Sigmoid colon (tissue), 7 donors: ENCODE results near the gene PABPN1. TPM values are rescaled to one million over a fixed set of nuclear protein-coding genes. Genes with fewer than 3 reads are reported as not detected.
"Not testable (repeated sequence)": the region's sequence is repeated elsewhere in the genome, so short reads cannot be mapped to it uniquely, and the experiment has no call there.

ENCODE experiments used
- DNase-seq: peaks from one replicate; pipeline ENCODE4 v3.0.0-alpha.2; 2019
- H3K27ac ChIP-seq, 4 donors: fragments of 200-600 bp; sonication (generic); one replicate each; pipeline ENCODE4 v1.5.1; 2016 to 2019; ENCODE audit warnings: mild to moderate bottlenecking in 1 of 4
- H3K27me3 ChIP-seq, 3 donors: fragments of 200-600 bp; sonication (generic); one replicate each; pipeline ENCODE4 v1.5.1; 2019; ENCODE audit warnings: mild to moderate bottlenecking in 1 of 3
- H3K36me3 ChIP-seq, 4 donors: fragments of 200-600 bp; sonication (generic); one replicate each; pipeline ENCODE4 v1.5.1; 2016 to 2019
- H3K4me1 ChIP-seq, 4 donors: fragments of 200-600 bp; sonication (generic); one replicate each; pipeline ENCODE4 v1.5.1; 2017 to 2019
- H3K4me3 ChIP-seq, 4 donors: fragments of 200-600 bp; sonication (generic); one replicate each; pipeline ENCODE4 v1.5.1; 2017 to 2019; ENCODE audit warnings: mild to moderate bottlenecking in 2 of 4, moderate library complexity in 1 of 4
- H3K9me3 ChIP-seq, 4 donors: fragments of 200-600 bp in 3 of 4; sonication (generic) in 3 of 4; one replicate each; pipeline versions ENCODE4 v1.5.1 to v1.6.1; 2013 to 2019
- CTCF ChIP-seq, 4 experiments: fragments of 450-650 bp in 3 of 4; fragments of 200-600 bp in 1 of 4; IDR thresholded peaks; one replicate each; pipeline ENCODE4 v1.5.1; 2016 to 2019; ENCODE audit warnings: antibody characterized with exemption in 4 of 4, mild to moderate bottlenecking in 3 of 4, moderate library complexity in 2 of 4
- EP300 ChIP-seq, 4 donors: sonication (generic); formaldehyde crosslinking; IDR thresholded peaks; one replicate each; pipeline ENCODE4 v1.6.1; 2017; ENCODE audit warnings: antibody characterized with exemption in 4 of 4
- POLR2A ChIP-seq, 2 donors: fragments of 450-650 bp; IDR thresholded peaks; one replicate each; pipeline ENCODE4 v1.6.1; 2016; ENCODE audit warnings: antibody characterized with exemption in 2 of 2, mild to moderate bottlenecking in 2 of 2, moderate library complexity in 2 of 2
- POLR2AphosphoS5 ChIP-seq, 4 donors: sonication (generic); formaldehyde crosslinking; IDR thresholded peaks; one replicate each; pipeline ENCODE4 v1.6.1; 2017; ENCODE audit warnings: antibody characterized with exemption in 4 of 4
- WGBS, 2 donors: extraction: QIAGEN DNeasy Blood & Tissue Kit; methylation state at CpG; one replicate each; pipeline ENCODE4 v1.1.7; 2013; 5-methylcytosine and 5-hydroxymethylcytosine counted together
- intact Hi-C: fragments of 100-400 bp; cut with DNase I; formaldehyde crosslinking; loops from one replicate; pipeline ENCODE4 v1.15.1; 2023
- polyA plus RNA-seq, 3 donors: library from polyadenylated mRNA; stranded (reverse); fragments of 200-250 nt; gene quantifications; one replicate each; pipeline ENCODE4 v1.2.3, GENCODE V29; 2013
- total RNA-seq, 4 donors: library from RNA; depleted of rRNA; stranded (reverse); fragments of >200 nt; gene quantifications; one replicate each; pipeline ENCODE4 v1.1.0, GENCODE V29; 2016
- donor health status: healthy with polysubstance abuse.
- donor health status: Bipolar disorder and iron deficiency.
- donor health status: healthy.

PABPN1 gene
- total and polyA plus RNA-seq, 7 donors: 38.3 to 137 (median 69.1) TPM

DNA sequence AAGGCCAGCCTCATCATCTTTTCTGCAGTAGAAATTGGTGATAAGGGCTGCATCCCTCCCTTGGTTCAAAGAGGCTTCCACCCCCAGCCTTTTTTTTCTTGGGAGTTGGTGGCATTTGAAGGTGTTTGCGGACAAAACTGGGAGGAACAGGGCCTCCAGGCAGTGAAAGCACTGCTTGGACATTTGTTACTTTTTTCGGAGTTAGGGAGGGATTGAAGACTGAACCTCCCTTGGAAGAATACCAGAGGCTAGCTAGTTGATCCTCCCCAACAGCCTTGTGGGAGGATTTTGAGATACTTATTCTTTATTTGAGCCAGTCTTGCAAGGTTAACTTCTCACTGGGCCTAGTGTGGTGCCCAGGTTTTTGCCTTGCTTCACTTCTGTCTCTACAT is 3.2 kb downstream of the PABPN1 start:
- 82 to 87% methylated on average over 2 of the region's 2 CpGs for WGBS, 2 donors
- Histone ChIP-seq H3K36me3 (peaks cover 17 to 32% (median 19%) of the 10 kb centered on the region in 4 donors), H3K4me3 (no peak overlapping the region), H3K27ac (no peak overlapping the region), H3K27me3 (no peaks in the 10 kb centered on the region), H3K4me1 (peaks cover 0 to 32% (median 23%) of the 10 kb centered on the region in 4 donors), H3K9me3 (no peaks in the 10 kb centered on the region)
- DNase-seq: no peak
- intact Hi-C loops: loop anchor here (10.0 kb wide), 1 partner anchor 230 kb away; the partner anchor contains the start of genes THTPA and ZFHX2
- TF ChIP-seq EP300 (IDR thresholded peaks at IDR 0.05) (no peak), CTCF (IDR thresholded peaks at IDR 0.05) (no peak), POLR2AphosphoS5 (IDR thresholded peaks at IDR 0.05) (no peak), POLR2A (IDR thresholded peaks at IDR 0.05) (no peak)

- no peak for DNase-seq
- Histone ChIP-seq H3K9me3 (no peaks in the 10 kb centered on the region), H3K36me3 (peaks cover 17 to 32% (median 19%) of the 10 kb centered on the region in 4 donors), H3K27ac (no peak overlapping the region), H3K4me3 (no peak overlapping the region), H3K4me1 (peaks cover 0 to 32% (median 23%) of the 10 kb centered on the region in 4 donors), H3K27me3 (no peaks in the 10 kb centered on the region)
- intact Hi-C loops: loop anchor here (5.0 to 10.0 kb wide), 2 partner anchors 142 to 230 kb away; partner anchors contain the start of genes NGDN, THTPA and ZFHX2
- WGBS, 2 donors: 87 to 93% methylated on average over 7 of the region's 7 CpGs
- TF ChIP-seq EP300 (IDR thresholded peaks at IDR 0.05): no peak
- TF ChIP-seq POLR2AphosphoS5 (IDR thresholded peaks at IDR 0.05): no peak
- TF ChIP-seq CTCF (IDR thresholded peaks at IDR 0.05): no peak
- no peak for TF ChIP-seq POLR2A (IDR thresholded peaks at IDR 0.05)
These were observed 3.7 kb downstream of the PABPN1 start for GRCh38 chr14:23324993-23325392.

DNA sequence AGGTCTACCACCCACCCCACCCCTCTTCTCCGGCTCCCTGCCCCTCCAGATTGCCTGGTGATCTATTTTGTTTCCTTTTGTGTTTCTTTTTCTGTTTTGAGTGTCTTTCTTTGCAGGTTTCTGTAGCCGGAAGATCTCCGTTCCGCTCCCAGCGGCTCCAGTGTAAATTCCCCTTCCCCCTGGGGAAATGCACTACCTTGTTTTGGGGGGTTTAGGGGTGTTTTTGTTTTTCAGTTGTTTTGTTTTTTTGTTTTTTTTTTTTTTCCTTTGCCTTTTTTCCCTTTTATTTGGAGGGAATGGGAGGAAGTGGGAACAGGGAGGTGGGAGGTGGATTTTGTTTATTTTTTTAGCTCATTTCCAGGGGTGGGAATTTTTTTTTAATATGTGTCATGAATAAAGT is 4.5 kb downstream of the PABPN1 start:
- H3K9me3 ChIP-seq, DNase-seq, H3K27ac ChIP-seq, H3K4me3 ChIP-seq, H3K27me3 ChIP-seq: not testable (repeated sequence)
- WGBS, 2 donors: 95 to 96% methylated on average over 5 of the region's 5 CpGs
- Histone ChIP-seq H3K36me3 (peaks cover 17 to 32% (median 19%) of the 10 kb centered on the region in 4 donors), H3K4me1 (peaks cover 0 to 25% (median 17%) of the 10 kb centered on the region in 4 donors)
- intact Hi-C loops: loop anchor here (5.0 to 10.0 kb wide), 2 partner anchors 142 to 229 kb away; partner anchors contain the start of genes NGDN, THTPA and ZFHX2

GRCh38 chr14:23326491-23327332 is 5.5 kb downstream of the PABPN1 start:
- DNase-seq: no peak
- 78 to 86% methylated on average over 13 of the region's 13 CpGs for WGBS, 2 donors
- Histone ChIP-seq H3K4me3 (no peak overlapping the region), H3K9me3 (no peaks in the 10 kb centered on the region), H3K36me3 (peaks cover 17 to 32% (median 19%) of the 10 kb centered on the region in 4 donors), H3K27me3 (no peaks in the 10 kb centered on the region), H3K4me1 (peaks cover 0 to 25% (median 17%) of the 10 kb centered on the region in 4 donors), H3K27ac (no peak overlapping the region)
- intact Hi-C loops: loop anchor here (5.0 to 10.0 kb wide), 2 partner anchors 141 to 228 kb away; partner anchors contain the start of genes NGDN, THTPA and ZFHX2
- TF ChIP-seq EP300 (IDR thresholded peaks at IDR 0.05) (no peak), POLR2A (IDR thresholded peaks at IDR 0.05) (no peak)

DNA sequence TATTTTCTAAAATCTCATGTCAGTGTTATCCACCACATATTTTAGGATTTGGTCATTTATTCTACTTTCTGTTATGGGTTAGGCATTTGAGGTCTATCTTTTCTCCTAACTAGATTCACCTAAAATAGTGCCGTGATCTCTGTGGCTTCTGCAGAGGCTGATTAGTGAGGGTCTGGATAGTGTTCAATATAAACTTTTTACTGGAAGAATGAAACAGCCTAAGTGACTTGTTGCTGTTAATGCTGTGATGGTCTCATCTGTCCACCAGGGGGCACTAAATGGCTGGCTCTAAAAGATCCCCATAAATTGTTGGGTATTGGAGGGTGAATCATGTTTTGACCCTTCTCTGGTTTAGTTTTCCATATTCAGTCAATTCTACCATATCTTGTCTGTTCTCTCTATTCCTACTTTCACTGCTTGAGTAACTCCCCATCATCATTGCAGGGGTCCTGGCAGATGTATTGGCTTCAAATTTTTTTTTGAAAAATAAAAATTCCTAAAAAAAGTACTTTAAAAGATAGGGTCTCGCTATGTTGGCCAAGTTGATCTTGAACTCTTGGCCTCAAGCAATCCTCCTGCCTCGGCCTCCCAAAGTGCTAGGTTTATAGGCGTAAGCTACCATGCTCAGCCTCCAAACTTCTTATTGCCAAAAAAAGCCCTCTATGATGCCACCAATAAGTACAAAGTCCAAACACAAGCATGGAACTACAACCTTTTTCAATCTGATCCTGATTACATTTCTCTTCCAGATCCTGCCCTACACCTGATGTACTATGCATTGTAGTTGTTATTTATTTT is 6.9 kb downstream of the PABPN1 start:
- H3K4me3 ChIP-seq: no peak overlapping the region
- H3K9me3 ChIP-seq: no peaks in the 10 kb centered on the region
- WGBS, 2 donors: 32 to 48% methylated on average over 4 of the region's 4 CpGs
- TF ChIP-seq POLR2AphosphoS5 (IDR thresholded peaks at IDR 0.05) (no peak), CTCF (IDR thresholded peaks at IDR 0.05) (peak; percentile 77 to 90 (median 85))
- intact Hi-C loops: loop anchor here (1.0 to 10.0 kb wide), 3 partner anchors 52 to 227 kb away; partner anchors contain the start of genes NGDN, THTPA and ZFHX2
- no peaks in the 10 kb centered on the region for H3K27me3 ChIP-seq
- H3K27ac ChIP-seq: no peak overlapping the region
- peak; percentile 87 for DNase-seq
- H3K4me1 ChIP-seq: peaks cover 0 to 14% (median 5%) of the 10 kb centered on the region in 4 donors
- peaks cover 17 to 26% (median 19%) of the 10 kb centered on the region in 4 donors for H3K36me3 ChIP-seq
